Transverse colon (tissue), 4 donors: ENCODE results near the gene CLEC19A.

ENCODE experiments used
- EP300 ChIP-seq: sonication (generic); formaldehyde crosslinking; IDR thresholded peaks from one replicate; pipeline ENCODE4 v1.6.1; 2017; ENCODE audit warnings: antibody characterized with exemption, low read depth
- POLR2A ChIP-seq: fragments of 450-650 bp; IDR thresholded peaks from one replicate; pipeline ENCODE4 v1.6.1; 2016; ENCODE audit warnings: antibody characterized with exemption, mild to moderate bottlenecking, moderate library complexity
- POLR2AphosphoS5 ChIP-seq, 3 donors: sonication (generic); formaldehyde crosslinking; IDR thresholded peaks; one replicate each; pipeline ENCODE4 v1.6.1; 2016; ENCODE audit warnings: antibody characterized with exemption in 3 of 3
- TF ChIP-seq, protein P1 (sequence below), 5 experiments: fragments of 200-600 bp in 3 of 5; fragments of 450-650 bp in 2 of 5; sonication (generic) in 3 of 5; IDR thresholded peaks; 1 replicate in 2 of 5; 2 replicates in 3 of 5; pipeline ENCODE4 v1.5.1; 2016 to 2017; ENCODE audit warnings: antibody characterized with exemption in 5 of 5, inconsistent platforms in 3 of 5, mild to moderate bottlenecking in 2 of 5, moderate library complexity in 1 of 5

DNA sequence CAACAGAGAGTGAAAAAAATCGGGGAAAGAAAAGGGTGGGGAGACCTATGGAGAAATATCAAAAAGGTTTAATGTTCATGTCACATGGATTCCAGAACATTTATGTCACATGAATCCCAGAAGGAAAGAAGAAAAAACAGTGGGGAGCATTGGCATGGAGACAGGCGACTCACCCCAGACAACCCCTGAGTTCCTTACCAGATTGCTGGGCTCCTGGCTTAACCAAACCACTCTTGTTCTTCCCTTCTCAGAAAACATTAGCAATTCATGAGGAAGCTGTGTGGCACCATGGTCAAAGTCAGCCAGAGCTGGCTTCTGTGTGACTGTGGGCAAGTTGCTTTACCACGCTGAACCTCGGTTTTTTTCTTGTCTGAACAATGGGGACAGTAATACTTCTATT, 49.6 kb upstream of the CLEC19A start:
- TF ChIP-seq EP300: no peak
- TF ChIP-seq, protein P1, sequence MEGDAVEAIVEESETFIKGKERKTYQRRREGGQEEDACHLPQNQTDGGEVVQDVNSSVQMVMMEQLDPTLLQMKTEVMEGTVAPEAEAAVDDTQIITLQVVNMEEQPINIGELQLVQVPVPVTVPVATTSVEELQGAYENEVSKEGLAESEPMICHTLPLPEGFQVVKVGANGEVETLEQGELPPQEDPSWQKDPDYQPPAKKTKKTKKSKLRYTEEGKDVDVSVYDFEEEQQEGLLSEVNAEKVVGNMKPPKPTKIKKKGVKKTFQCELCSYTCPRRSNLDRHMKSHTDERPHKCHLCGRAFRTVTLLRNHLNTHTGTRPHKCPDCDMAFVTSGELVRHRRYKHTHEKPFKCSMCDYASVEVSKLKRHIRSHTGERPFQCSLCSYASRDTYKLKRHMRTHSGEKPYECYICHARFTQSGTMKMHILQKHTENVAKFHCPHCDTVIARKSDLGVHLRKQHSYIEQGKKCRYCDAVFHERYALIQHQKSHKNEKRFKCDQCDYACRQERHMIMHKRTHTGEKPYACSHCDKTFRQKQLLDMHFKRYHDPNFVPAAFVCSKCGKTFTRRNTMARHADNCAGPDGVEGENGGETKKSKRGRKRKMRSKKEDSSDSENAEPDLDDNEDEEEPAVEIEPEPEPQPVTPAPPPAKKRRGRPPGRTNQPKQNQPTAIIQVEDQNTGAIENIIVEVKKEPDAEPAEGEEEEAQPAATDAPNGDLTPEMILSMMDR (IDR thresholded peaks at IDR 0.05): no peak
- no peak for TF ChIP-seq POLR2A
- no peak for TF ChIP-seq POLR2AphosphoS5 (IDR thresholded peaks at IDR 0.05)
